Transverse colon (tissue), 4 donors: ENCODE data around the gene NRG2. TPM values are rescaled to one million over a fixed set of nuclear protein-coding genes. Genes with fewer than 3 reads are reported as not detected.

ENCODE experiments used
- DNase-seq: peaks from one replicate; pipeline ENCODE4 v3.0.0-alpha.2; 2019
- H3K27ac ChIP-seq, 4 donors: fragments of 200-600 bp; sonication (generic); 2 replicates each; pipeline ENCODE4 v1.5.1; 2016 to 2018; ENCODE audit warnings: inconsistent platforms in 4 of 4
- H3K27me3 ChIP-seq: fragments of 200-600 bp; sonication (generic); 2 replicates; pipeline ENCODE4 v1.5.1; 2017; ENCODE audit warnings: inconsistent platforms
- H3K36me3 ChIP-seq, 4 donors: fragments of 200-600 bp; sonication (generic); 2 replicates each; pipeline ENCODE4 v1.5.1; 2017 to 2019; ENCODE audit warnings: inconsistent platforms in 4 of 4
- H3K4me1 ChIP-seq, 4 donors: fragments of 200-600 bp; sonication (generic); 2 replicates each; pipeline ENCODE4 v1.5.1; 2017 to 2020; ENCODE audit warnings: inconsistent platforms in 4 of 4
- H3K4me3 ChIP-seq, 4 donors: fragments of 200-600 bp; sonication (generic); 1 replicate in 1 of 4; 2 replicates in 3 of 4; pipeline versions ENCODE4 v1.5.1 to v1.6.1; 2017 to 2019; ENCODE audit warnings: inconsistent platforms in 4 of 4
- H3K9me3 ChIP-seq, 2 donors: fragments of 200-600 bp; sonication (generic); 2 replicates each; pipeline ENCODE4 v1.5.1; 2017 to 2019; ENCODE audit warnings: inconsistent platforms in 2 of 2
- EP300 ChIP-seq: sonication (generic); formaldehyde crosslinking; IDR thresholded peaks from one replicate; pipeline ENCODE4 v1.6.1; 2017; ENCODE audit warnings: antibody characterized with exemption, low read depth
- POLR2A ChIP-seq: fragments of 450-650 bp; IDR thresholded peaks from one replicate; pipeline ENCODE4 v1.6.1; 2016; ENCODE audit warnings: antibody characterized with exemption, mild to moderate bottlenecking, moderate library complexity
- POLR2AphosphoS5 ChIP-seq, 3 donors: sonication (generic); formaldehyde crosslinking; IDR thresholded peaks; one replicate each; pipeline ENCODE4 v1.6.1; 2016; ENCODE audit warnings: antibody characterized with exemption in 3 of 3
- WGBS, 2 donors: methylation state at CpG; one replicate each; pipeline ENCODE4 v1.1.5; 2018; ENCODE audit warnings: low coverage in 1 of 2; 5-methylcytosine and 5-hydroxymethylcytosine counted together
- in situ Hi-C, 4 donors: fragments of 200-750 bp; cut with MboI; loops; one replicate each; pipeline versions ENCODE4 v1.15.0 to v1.15.1; 2017; ENCODE audit warnings: low sequenced_read_pairs in 3 of 4, low pct_ligation_motif_present in 1 of 4, low pct_unique_long_range_greater_than_20kb in 1 of 4
- intact Hi-C: fragments of 100-400 bp; cut with DNase I; formaldehyde crosslinking; loops from one replicate; pipeline ENCODE4 v1.15.1; 2023; ENCODE audit warnings: low total_unique reads
- total RNA-seq, 4 donors: library from RNA; depleted of rRNA; stranded (reverse); fragments of >200 nt; gene quantifications; one replicate each; pipeline ENCODE4 v1.1.0, GENCODE V29; 2016
- TF ChIP-seq, protein P1 (sequence below), 5 experiments: fragments of 200-600 bp in 3 of 5; fragments of 450-650 bp in 2 of 5; sonication (generic) in 3 of 5; IDR thresholded peaks; 1 replicate in 2 of 5; 2 replicates in 3 of 5; pipeline ENCODE4 v1.5.1; 2016 to 2017; ENCODE audit warnings: antibody characterized with exemption in 5 of 5, inconsistent platforms in 3 of 5, mild to moderate bottlenecking in 2 of 5, moderate library complexity in 1 of 5

Gene NRG2
- total RNA-seq, 4 donors from 2014 or later = 0.68 to 12.3 (median 0.95) TPM; not detected in 1

DNA sequence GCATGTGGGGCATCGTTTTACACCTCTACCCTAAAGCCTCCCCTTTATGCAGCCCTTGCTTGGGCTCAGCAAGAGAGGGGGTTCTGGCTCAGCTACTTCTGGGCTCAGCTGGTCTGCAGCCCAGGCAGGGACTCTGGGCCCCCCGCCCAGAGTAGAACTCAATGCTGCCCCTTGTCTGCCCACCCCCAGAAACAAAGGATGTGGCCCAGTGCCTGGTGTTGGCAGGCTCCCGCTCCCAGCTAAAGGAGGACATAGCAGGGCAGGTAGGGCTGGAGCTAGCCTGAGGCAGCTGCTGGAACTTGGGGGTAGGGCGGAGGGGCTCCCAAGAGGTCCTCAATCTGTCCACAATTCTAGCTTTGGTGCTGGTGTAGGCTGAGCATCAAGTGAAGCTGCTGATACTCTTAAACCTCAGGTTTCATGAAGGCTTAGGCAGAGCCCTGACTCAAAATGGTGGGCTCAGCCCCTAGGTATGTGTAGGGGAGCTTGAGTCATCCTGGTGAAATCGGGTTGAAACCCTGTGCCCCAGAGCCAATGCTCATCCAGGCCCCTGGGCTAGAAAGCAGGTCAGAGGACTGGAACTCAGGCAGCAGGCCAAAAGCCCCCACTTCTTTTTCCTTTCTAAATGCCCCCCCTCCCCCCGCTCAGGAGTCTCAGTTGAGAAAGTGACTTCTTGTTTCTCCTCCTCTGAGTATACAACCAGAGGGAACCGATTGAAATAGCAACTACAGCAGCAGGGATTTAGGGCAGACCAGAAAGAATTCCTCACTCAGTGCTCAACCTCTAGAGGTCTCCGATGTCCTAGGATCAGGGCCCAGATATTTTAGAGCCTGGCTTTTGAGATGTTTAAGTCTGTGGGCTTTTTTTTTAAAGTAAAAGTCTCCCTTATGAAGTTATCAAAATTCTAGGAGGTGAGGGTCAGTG lies 236.1 kb downstream of the NRG2 start:
- TF ChIP-seq, protein P1, sequence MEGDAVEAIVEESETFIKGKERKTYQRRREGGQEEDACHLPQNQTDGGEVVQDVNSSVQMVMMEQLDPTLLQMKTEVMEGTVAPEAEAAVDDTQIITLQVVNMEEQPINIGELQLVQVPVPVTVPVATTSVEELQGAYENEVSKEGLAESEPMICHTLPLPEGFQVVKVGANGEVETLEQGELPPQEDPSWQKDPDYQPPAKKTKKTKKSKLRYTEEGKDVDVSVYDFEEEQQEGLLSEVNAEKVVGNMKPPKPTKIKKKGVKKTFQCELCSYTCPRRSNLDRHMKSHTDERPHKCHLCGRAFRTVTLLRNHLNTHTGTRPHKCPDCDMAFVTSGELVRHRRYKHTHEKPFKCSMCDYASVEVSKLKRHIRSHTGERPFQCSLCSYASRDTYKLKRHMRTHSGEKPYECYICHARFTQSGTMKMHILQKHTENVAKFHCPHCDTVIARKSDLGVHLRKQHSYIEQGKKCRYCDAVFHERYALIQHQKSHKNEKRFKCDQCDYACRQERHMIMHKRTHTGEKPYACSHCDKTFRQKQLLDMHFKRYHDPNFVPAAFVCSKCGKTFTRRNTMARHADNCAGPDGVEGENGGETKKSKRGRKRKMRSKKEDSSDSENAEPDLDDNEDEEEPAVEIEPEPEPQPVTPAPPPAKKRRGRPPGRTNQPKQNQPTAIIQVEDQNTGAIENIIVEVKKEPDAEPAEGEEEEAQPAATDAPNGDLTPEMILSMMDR (IDR thresholded peaks at IDR 0.05) = no peak
- TF ChIP-seq POLR2AphosphoS5 (IDR thresholded peaks at IDR 0.05) (no peak), POLR2A (no peak), EP300 (no peak)
- H3K36me3 ChIP-seq = no peaks in the 10 kb centered on the region
- no peaks in the 10 kb centered on the region for H3K9me3 ChIP-seq
- H3K4me1 ChIP-seq = no peaks in the 10 kb centered on the region
- no peak for DNase-seq
- intact Hi-C loops (no loop called here), in situ Hi-C loops (no loop called here)
- H3K27me3 ChIP-seq = peaks cover 24% of the 10 kb centered on the region
- no peak overlapping the region for H3K4me3 ChIP-seq
- 20 to 54% methylated on average over 1 to 8 of the region's 8 CpGs for WGBS, 2 donors
- H3K27ac ChIP-seq = no peak overlapping the region

DNA sequence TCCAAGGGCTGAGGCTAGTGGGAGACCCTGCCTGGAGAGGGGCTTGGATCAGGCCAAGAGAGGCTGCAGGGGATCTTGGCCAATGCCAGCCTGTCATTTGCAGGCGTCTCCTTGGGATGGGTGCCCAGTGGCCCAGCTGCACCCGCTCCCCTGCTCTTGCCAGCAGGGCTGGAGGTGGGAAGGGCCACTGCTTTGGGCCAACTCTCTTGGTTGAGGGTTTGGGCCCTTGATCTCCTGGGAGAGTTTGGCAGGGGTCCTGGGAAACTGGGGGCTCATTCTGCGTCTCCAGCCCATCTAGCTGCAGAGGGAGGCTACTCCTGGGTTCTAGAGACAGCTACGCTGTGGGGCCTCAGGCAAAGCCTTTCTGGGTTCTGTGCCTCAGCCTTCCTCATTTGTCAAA lies 237.0 kb downstream of the NRG2 start:
- H3K36me3 ChIP-seq = no peaks in the 10 kb centered on the region
- no peak overlapping the region for H3K4me3 ChIP-seq
- H3K9me3 ChIP-seq = no peaks in the 10 kb centered on the region
- intact Hi-C loops (no loop called here), in situ Hi-C loops (no loop called here)
- no peak for DNase-seq
- TF ChIP-seq POLR2AphosphoS5 (IDR thresholded peaks at IDR 0.05) (no peak), POLR2A (no peak), EP300 (no peak)
- TF ChIP-seq, protein P1 (IDR thresholded peaks at IDR 0.05) = no peak
- peaks cover 30% of the 10 kb centered on the region for H3K27me3 ChIP-seq
- H3K4me1 ChIP-seq = no peaks in the 10 kb centered on the region
- WGBS, 2 donors = 60% methylated on average over 4 of the region's 4 CpGs; no CpG with 5 or more reads in 1 of the 2 donors
- H3K27ac ChIP-seq = no peak overlapping the region

DNA sequence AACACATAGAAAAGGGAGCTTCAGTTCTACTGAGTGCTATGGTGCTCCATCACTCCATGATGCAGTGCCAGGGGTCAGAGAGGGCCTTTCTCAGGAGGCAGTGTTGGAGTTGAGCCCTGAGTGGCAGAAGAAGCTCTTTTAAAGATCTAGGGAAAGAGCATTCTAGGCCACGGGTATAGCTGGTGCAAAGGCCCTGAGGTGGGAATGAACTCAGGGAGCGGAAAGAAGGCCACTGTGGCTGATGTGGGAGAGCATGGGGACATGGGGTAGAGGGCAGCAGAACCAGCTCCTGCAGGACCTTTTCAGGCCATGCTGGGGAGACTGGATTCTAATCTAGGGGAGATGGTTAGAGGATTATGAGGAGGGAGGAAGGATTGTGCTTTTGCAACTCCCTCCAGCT lies 237.6 kb downstream of the NRG2 start:
- no peak for DNase-seq
- Histone ChIP-seq H3K36me3 (no peaks in the 10 kb centered on the region), H3K27me3 (peaks cover 36% of the 10 kb centered on the region), H3K27ac (no peak overlapping the region), H3K4me1 (no peaks in the 10 kb centered on the region), H3K4me3 (no peak overlapping the region), H3K9me3 (no peaks in the 10 kb centered on the region)
- in situ Hi-C loops = no loop called here
- WGBS, 2 donors = 89% methylated on average over 2 of the region's 2 CpGs; no CpG with 5 or more reads in 1 of the 2 donors
- intact Hi-C loops = no loop called here
- no peak for TF ChIP-seq EP300
- TF ChIP-seq, protein P1 (IDR thresholded peaks at IDR 0.05) = no peak
- TF ChIP-seq POLR2AphosphoS5 (IDR thresholded peaks at IDR 0.05) = no peak
- no peak for TF ChIP-seq POLR2A

DNA sequence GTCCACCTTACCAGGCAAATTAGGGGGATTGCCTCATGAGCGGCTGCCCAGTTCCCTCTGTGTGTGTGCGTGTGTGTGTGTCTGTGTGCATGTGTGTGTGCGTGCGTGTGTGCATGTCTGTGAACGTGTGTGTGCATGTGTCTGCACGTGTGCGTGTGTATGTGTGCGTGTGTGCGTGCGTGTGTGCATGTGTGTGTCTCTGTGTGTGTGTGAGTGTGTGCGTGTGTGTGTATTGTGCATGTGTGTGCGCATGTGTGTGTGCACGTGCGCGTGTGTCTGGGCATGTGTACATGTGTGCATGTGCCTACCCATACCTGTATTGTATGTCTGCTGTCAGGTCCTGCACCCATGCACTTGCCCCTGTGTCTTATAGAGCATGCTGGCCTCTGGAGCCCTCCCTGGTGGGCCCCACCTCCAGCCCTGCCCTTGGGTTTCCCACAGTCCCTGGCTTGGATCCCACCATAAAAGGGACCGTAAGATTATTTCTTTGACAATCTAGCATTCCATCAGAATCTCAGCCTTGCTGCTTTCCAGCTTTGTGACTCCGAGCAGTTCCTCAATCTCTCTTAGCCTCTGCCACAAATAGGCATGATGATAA lies 238.2 kb downstream of the NRG2 start:
- H3K4me3 ChIP-seq = no peak overlapping the region
- TF ChIP-seq POLR2A = no peak
- no peak for TF ChIP-seq EP300
- no peak for TF ChIP-seq POLR2AphosphoS5 (IDR thresholded peaks at IDR 0.05)
- TF ChIP-seq, protein P1 (IDR thresholded peaks at IDR 0.05) = no peak
- WGBS, 2 donors = 83 to 87% methylated on average over 2 to 17 of the region's 17 CpGs
- DNase-seq = no peak
- intact Hi-C loops = no loop called here
- no peaks in the 10 kb centered on the region for H3K36me3 ChIP-seq
- no peak overlapping the region for H3K27ac ChIP-seq
- H3K4me1 ChIP-seq = no peaks in the 10 kb centered on the region
- H3K9me3 ChIP-seq = no peaks in the 10 kb centered on the region
- in situ Hi-C loops = no loop called here
- peaks cover 41% of the 10 kb centered on the region for H3K27me3 ChIP-seq
